HCT116 (cell line): ENCODE results near the gene CISTR. TPM values are rescaled to one million over a fixed set of nuclear protein-coding genes. Genes with fewer than 3 reads are reported as not detected.

Source experiments
- ATAC-seq: fragments of 200-7000 bp; cut with Tn5 transposase; 2 replicates; pipeline ENCODE4 v1.9.1; 2020; ENCODE audit warnings: mild to moderate bottlenecking, moderate library complexity
- BruUV-seq: library from RNA; stranded (reverse); fragments of 400-500 nt; replicated peaks from 2 replicates; lab custom pipeline; 2021; lab: Mats Ljungman, UMichigan
- CTCF ChIA-PET: fragments of 300-600 bp; sonication (Branson Sonifier 250); formaldehyde crosslinking; loops from one replicate; lab custom pipeline; 2021; ENCODE audit warnings: antibody characterized with exemption; lab: Charles Lee
- POLR2A ChIA-PET: fragments of 300-600, 350-600 bp; sonication (Branson Sonifier 250); formaldehyde crosslinking; loops from one replicate; lab custom pipeline; 2021; ENCODE audit warnings: antibody characterized with exemption; lab: Charles Lee
- RAD21 ChIA-PET, 2 experiments: fragments of 300-600 bp; sonication (Branson Sonifier 250); formaldehyde crosslinking; loops; one replicate each; lab custom pipeline; 2023; ENCODE audit warnings: low total read pairs in 2 of 2; ENCODE audit not compliant: uncharacterized antibody in 2 of 2, unreplicated experiment in 2 of 2, low non-redundant PET in 1 of 2; lab: Charles Lee
- DNase-seq: peaks from one replicate; pipeline ENCODE4 v3.0.0-alpha.2; 2010; ENCODE audit warnings: low read depth, low spot score
- H2AFZ ChIP-seq: fragments of 200-600 bp; shearing (Covaris generic), sonication (generic); 2 replicates; pipeline ENCODE4 v1.6.1; 2017; ENCODE audit warnings: low read depth, mixed run types, mixed read lengths, antibody characterized with exemption, low read length; ENCODE audit not compliant: poor library complexity, severe bottlenecking
- H3K27ac ChIP-seq: 2 replicates; pipeline ENCODE4 v1.5.1; 2012; ENCODE audit warnings: low read depth, low read length
- H3K27me3 ChIP-seq: fragments of 200-600 bp; sonication (generic); 2 replicates; pipeline ENCODE4 v1.6.1; 2016; ENCODE audit warnings: mixed run types, low read length, mixed read lengths; ENCODE audit not compliant: insufficient read depth
- H3K36me3 ChIP-seq, 2 experiments: fragments of 200-500 bp in 1 of 2; fragments of 200-600 bp in 1 of 2; sonication (Bioruptor generic) in 1 of 2; sonication (generic) in 1 of 2; 2 replicates each; pipeline versions ENCODE4 v1.5.1 to v1.6.1; 2014 to 2016; ENCODE audit warnings: low read length in 2 of 2, inconsistent platforms in 1 of 2, mixed read lengths in 1 of 2, mixed run types in 1 of 2; ENCODE audit not compliant: insufficient read depth in 2 of 2, control insufficient read depth in 1 of 2
- H3K4me1 ChIP-seq, 2 experiments: fragments of 200-600 bp in 1 of 2; sonication (generic) in 1 of 2; 2 replicates each; pipeline versions ENCODE4 v1.5.1 to v1.6.1; 2012 to 2017; ENCODE audit warnings: low read length in 2 of 2, inconsistent platforms in 1 of 2, mild to moderate bottlenecking in 1 of 2, mixed read lengths in 1 of 2, mixed run types in 1 of 2, moderate library complexity in 1 of 2; ENCODE audit not compliant: insufficient read depth in 2 of 2, control insufficient read depth in 1 of 2
- H3K4me2 ChIP-seq: fragments of 200-600 bp; sonication (generic); 2 replicates; pipeline ENCODE4 v1.6.1; 2017; ENCODE audit warnings: mixed run types, low read length, mixed read lengths
- H3K4me3 ChIP-seq, 2 experiments: fragments of 200-600 bp in 1 of 2; sonication (generic) in 1 of 2; replicated peaks in 1 of 2; 2 replicates each; pipeline ENCODE4 v1.5.1; 2011 to 2016; ENCODE audit warnings: low read length in 2 of 2, control low read depth in 1 of 2, low read depth in 1 of 2, mild to moderate bottlenecking in 1 of 2, mixed read lengths in 1 of 2, mixed run types in 1 of 2
- H3K79me2 ChIP-seq: fragments of 200-600 bp; sonication (generic); 2 replicates; pipeline ENCODE4 v1.6.1; 2017; ENCODE audit warnings: mild to moderate bottlenecking, mixed run types, low read length, moderate library complexity, mixed read lengths; ENCODE audit not compliant: insufficient read depth
- H3K9ac ChIP-seq: fragments of 200-600 bp; sonication (generic); 2 replicates; pipeline ENCODE4 v1.6.1; 2016; ENCODE audit warnings: low read length, mixed read lengths
- H3K9me2 ChIP-seq: fragments of 200-600 bp; sonication (generic), shearing (Covaris generic); 2 replicates; pipeline ENCODE4 v1.6.1; 2017; ENCODE audit warnings: mixed run types, mild to moderate bottlenecking, moderate library complexity; ENCODE audit not compliant: insufficient read depth
- H3K9me3 ChIP-seq, 2 experiments: fragments of 200-500 bp in 1 of 2; fragments of 200-600 bp in 1 of 2; sonication (Bioruptor generic) in 1 of 2; sonication (generic) in 1 of 2; 2 replicates each; pipeline ENCODE4 v1.6.1; 2014 to 2017; ENCODE audit warnings: low read length in 2 of 2, mixed read lengths in 2 of 2, inconsistent platforms in 1 of 2, low read depth in 1 of 2, mild to moderate bottlenecking in 1 of 2, mixed run types in 1 of 2, moderate library complexity in 1 of 2; ENCODE audit not compliant: control insufficient read depth in 1 of 2, insufficient read depth in 1 of 2
- H4K20me1 ChIP-seq: fragments of 200-600 bp; sonication (generic), shearing (Covaris generic); 2 replicates; pipeline ENCODE4 v1.6.1; 2017; ENCODE audit warnings: mixed run types, mild to moderate bottlenecking, moderate library complexity; ENCODE audit not compliant: insufficient read depth
- CBX3 ChIP-seq: IDR thresholded peaks from 2 replicates; pipeline ENCODE4 v1.6.1; 2012; ENCODE audit warnings: low read depth
- CEBPB ChIP-seq: IDR thresholded peaks from 2 replicates; pipeline ENCODE4 v1.6.1; 2012; ENCODE audit warnings: low read depth
- EZH2phosphoT487 ChIP-seq: fragments of 200-600 bp; IDR thresholded peaks from 2 replicates; pipeline ENCODE4 v1.6.1; 2018; ENCODE audit warnings: antibody characterized with exemption, borderline replicate concordance
- JUND ChIP-seq: IDR thresholded peaks from 2 replicates; pipeline ENCODE4 v1.6.1; 2012
- POLR2A ChIP-seq: IDR thresholded peaks from 2 replicates; pipeline ENCODE4 v1.7.0; 2011; ENCODE audit warnings: borderline replicate concordance; ENCODE audit not compliant: insufficient read depth, insufficient read length; ENCODE audit errors: extremely low read depth
- POLR2AphosphoS5 ChIP-seq: IDR thresholded peaks from 2 replicates; pipeline ENCODE4 v1.6.1; 2011; ENCODE audit warnings: mild to moderate bottlenecking, low read depth, low read length, moderate library complexity
- RAD21 ChIP-seq: IDR thresholded peaks from 2 replicates; pipeline ENCODE4 v1.6.1; 2012; ENCODE audit warnings: low read depth, mild to moderate bottlenecking
- SIN3A ChIP-seq: IDR thresholded peaks from 2 replicates; pipeline ENCODE4 v1.6.1; 2012; ENCODE audit warnings: low read depth
- SP1 ChIP-seq: IDR thresholded peaks from 2 replicates; pipeline ENCODE4 v1.6.1; 2012; ENCODE audit warnings: low read depth
- ZFX ChIP-seq: fragments of 450-650 bp; IDR thresholded peaks from 2 replicates; pipeline ENCODE4 v1.6.1; 2017
- intact Hi-C: fragments of 100-400 bp; cut with micrococcal nuclease; formaldehyde crosslinking; loops from 2 replicates; pipeline ENCODE4 v1.10.0; 2022
- total RNA-seq: library from RNA; stranded (reverse); gene quantifications from one replicate; pipeline ENCODE4 v1.2.1, GENCODE V29; 2021; ENCODE audit not compliant: unreplicated experiment
- TF ChIP-seq, protein P1 (sequence below): IDR thresholded peaks from 2 replicates; pipeline ENCODE4 v1.6.1; 2011; ENCODE audit warnings: mild to moderate bottlenecking, low read length, moderate library complexity; ENCODE audit not compliant: insufficient replicate concordance; ENCODE audit errors: extremely low read depth
- TF ChIP-seq, protein P2 (sequence below), 3 experiments: fragments of 200-600 bp in 1 of 3; sonication (generic) in 1 of 3; IDR thresholded peaks in 2 of 3; conservative IDR thresholded peaks in 1 of 3; 2 replicates each; pipeline ENCODE4 v1.5.1; 2012 to 2017; ENCODE audit warnings: low read depth in 2 of 3, low read length in 2 of 3, antibody characterized with exemption in 1 of 3, borderline replicate concordance in 1 of 3, control low read depth in 1 of 3, mild to moderate bottlenecking in 1 of 3, mixed read lengths in 1 of 3, mixed run types in 1 of 3, moderate library complexity in 1 of 3; ENCODE audit not compliant: insufficient read depth in 1 of 3

The CISTR gene
- total RNA-seq, 1 experiment from 2014 or later = not detected

DNA sequence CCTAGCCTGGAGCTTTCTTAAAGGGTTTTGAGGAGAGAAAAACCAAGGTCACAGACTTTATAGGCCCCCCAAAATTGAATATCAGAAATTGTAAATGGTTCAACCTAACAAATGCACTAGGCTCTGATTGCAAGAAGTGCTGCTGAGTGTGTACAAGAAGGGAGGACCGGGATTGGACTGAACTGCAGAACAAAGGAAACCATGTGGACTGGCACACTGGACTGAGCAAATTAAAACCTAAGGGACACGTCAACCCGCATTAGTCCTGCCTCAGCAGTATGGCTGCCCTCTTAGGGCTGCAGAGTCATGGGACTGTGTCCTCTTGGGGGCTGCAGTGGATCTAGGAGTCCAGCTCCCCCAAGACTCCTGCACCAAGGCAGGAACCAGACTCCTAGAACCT, 842 bp upstream of the CISTR start:
- H3K79me2 ChIP-seq = no peaks in the 10 kb centered on the region
- POLR2A ChIA-PET = no interaction called here
- intact Hi-C loops = no loop called here
- no peaks in the 10 kb centered on the region for H4K20me1 ChIP-seq
- TF ChIP-seq CBX3 (no peak), POLR2AphosphoS5 (no peak), CEBPB (no peak), SIN3A (no peak), JUND (no peak), EZH2phosphoT487 (no peak), ZFX (no peak)
- TF ChIP-seq, protein P1, sequence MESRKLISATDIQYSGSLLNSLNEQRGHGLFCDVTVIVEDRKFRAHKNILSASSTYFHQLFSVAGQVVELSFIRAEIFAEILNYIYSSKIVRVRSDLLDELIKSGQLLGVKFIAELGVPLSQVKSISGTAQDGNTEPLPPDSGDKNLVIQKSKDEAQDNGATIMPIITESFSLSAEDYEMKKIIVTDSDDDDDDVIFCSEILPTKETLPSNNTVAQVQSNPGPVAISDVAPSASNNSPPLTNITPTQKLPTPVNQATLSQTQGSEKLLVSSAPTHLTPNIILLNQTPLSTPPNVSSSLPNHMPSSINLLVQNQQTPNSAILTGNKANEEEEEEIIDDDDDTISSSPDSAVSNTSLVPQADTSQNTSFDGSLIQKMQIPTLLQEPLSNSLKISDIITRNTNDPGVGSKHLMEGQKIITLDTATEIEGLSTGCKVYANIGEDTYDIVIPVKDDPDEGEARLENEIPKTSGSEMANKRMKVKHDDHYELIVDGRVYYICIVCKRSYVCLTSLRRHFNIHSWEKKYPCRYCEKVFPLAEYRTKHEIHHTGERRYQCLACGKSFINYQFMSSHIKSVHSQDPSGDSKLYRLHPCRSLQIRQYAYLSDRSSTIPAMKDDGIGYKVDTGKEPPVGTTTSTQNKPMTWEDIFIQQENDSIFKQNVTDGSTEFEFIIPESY = no peak
- H3K27ac ChIP-seq = no peak overlapping the region
- no peaks in the 10 kb centered on the region for H3K36me3 ChIP-seq
- RAD21 ChIA-PET = no interaction called here
- H3K4me2 ChIP-seq = no peak overlapping the region
- no peak overlapping the region for H3K9ac ChIP-seq
- ATAC-seq = no peak
- BruUV-seq = no TSS peak
- H3K9me3 ChIP-seq = no peaks in the 10 kb centered on the region
- no peaks in the 10 kb centered on the region for H3K27me3 ChIP-seq
- H3K9me2 ChIP-seq = no peaks in the 10 kb centered on the region
- DNase-seq = no peak
- no peak overlapping the region for H3K4me3 ChIP-seq
- H2AFZ ChIP-seq = no peak overlapping the region
- peaks cover 3 to 13% of the 10 kb centered on the region in 2 experiments; a peak in 3 of 4 replicates for H3K4me1 ChIP-seq
- CTCF ChIA-PET = interaction anchor here (1.8 kb wide), 1 partner anchor 9 kb away, joined by 7 read pairs; no protein-coding TSS in a partner anchor

DNA sequence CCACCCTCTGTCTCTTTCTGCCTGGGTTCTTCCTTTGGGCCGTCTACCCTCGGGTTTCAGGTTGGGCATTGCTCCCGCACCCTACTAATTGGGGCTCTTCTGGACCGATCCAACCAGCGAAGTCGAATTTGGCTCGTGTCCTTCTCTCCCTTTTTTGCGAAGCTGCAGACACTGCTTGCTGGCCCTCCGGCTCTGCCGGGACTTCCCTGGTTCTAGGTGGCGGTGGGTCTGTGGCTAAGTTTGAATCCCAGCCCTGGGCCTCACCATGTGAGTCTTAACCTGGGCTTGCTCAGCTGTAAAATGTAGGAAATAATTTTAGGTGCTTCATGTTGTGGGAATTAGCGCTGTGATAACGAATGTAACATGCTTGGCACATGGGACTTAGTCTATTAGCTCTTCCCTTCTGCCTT, 418 bp upstream of the CISTR start:
- Histone ChIP-seq H3K4me2 (no peak overlapping the region), H3K27me3 (no peaks in the 10 kb centered on the region), H3K27ac (no peak overlapping the region), H3K79me2 (no peaks in the 10 kb centered on the region), H3K9ac (no peak overlapping the region), H3K4me3 (no peak overlapping the region), H2AFZ (no peak overlapping the region), H3K9me3 (no peaks in the 10 kb centered on the region), H3K4me1 (peaks cover 3 to 9% of the 10 kb centered on the region in 2 experiments; a peak in 3 of 4 replicates), H3K36me3 (no peaks in the 10 kb centered on the region), H4K20me1 (no peaks in the 10 kb centered on the region), H3K9me2 (no peaks in the 10 kb centered on the region)
- no TSS peak for BruUV-seq
- ChIA-PET RAD21 (no interaction called here), POLR2A (no interaction called here), CTCF (interaction anchor here (1.8 kb wide), 1 partner anchor 9 kb away, joined by 7 read pairs; no protein-coding TSS in a partner anchor)
- ATAC-seq (no peak), DNase-seq (no peak)
- intact Hi-C loops = no loop called here
- TF ChIP-seq, protein P1 = no peak
- TF ChIP-seq EZH2phosphoT487 = no peak
- no peak for TF ChIP-seq POLR2A
- TF ChIP-seq SP1 = no peak
- TF ChIP-seq SIN3A = no peak
- TF ChIP-seq, protein P2, sequence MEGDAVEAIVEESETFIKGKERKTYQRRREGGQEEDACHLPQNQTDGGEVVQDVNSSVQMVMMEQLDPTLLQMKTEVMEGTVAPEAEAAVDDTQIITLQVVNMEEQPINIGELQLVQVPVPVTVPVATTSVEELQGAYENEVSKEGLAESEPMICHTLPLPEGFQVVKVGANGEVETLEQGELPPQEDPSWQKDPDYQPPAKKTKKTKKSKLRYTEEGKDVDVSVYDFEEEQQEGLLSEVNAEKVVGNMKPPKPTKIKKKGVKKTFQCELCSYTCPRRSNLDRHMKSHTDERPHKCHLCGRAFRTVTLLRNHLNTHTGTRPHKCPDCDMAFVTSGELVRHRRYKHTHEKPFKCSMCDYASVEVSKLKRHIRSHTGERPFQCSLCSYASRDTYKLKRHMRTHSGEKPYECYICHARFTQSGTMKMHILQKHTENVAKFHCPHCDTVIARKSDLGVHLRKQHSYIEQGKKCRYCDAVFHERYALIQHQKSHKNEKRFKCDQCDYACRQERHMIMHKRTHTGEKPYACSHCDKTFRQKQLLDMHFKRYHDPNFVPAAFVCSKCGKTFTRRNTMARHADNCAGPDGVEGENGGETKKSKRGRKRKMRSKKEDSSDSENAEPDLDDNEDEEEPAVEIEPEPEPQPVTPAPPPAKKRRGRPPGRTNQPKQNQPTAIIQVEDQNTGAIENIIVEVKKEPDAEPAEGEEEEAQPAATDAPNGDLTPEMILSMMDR (IDR thresholded peaks at IDR 0.05 in 2 of 3, conservative IDR thresholded peaks at IDR 0.05 in 1 of 3; ENCODE audit: borderline replicate concordance in 1 of 3, insufficient read depth in 1 of 3, low read depth in 2 of 3, low read length in 2 of 3) = no peak
- no peak for TF ChIP-seq RAD21
- no peak for TF ChIP-seq CBX3
